ENCODE data around the gene CENPU. TPM values are rescaled to one million over a fixed set of nuclear protein-coding genes. Genes with fewer than 3 reads are reported as not detected.
A peak's percentile ranks its signal among the peaks of the same experiment; 100 is the strongest.
"Not testable (repeated sequence)": the region's sequence is repeated elsewhere in the genome, so short reads cannot be mapped to it uniquely, and the experiment has no call there.

CENPU gene
- total RNA-seq, 4 donors from 2014 or later, result 1.0 to 3.0 (median 1.8) TPM

DNA sequence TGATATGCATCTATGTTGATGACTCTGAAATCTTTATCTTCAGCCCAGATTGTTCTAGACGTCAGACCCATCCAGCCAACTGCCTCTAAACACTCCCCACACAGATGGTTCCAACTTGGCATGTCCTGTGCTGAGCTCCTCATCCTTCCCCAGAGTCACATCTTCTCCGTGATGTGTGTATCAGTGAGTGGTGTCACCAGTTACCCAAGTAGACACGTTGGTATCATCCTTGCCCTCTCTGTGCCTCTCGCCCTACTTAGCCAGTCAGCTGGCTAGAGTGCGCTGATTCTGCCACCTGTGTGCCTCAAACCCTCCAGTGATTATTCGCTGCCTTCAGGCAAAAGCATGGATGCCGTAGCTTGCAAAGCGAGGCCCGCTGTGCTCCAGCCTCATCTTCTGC, 65.8 kb downstream of the CENPU start:
- peaks cover 0 to 86% (median 4%) of the 10 kb centered on the region in 3 donors for H3K36me3 ChIP-seq
- no peak for TF ChIP-seq POLR2A (IDR thresholded peaks at IDR 0.05)
- TF ChIP-seq, protein P1, sequence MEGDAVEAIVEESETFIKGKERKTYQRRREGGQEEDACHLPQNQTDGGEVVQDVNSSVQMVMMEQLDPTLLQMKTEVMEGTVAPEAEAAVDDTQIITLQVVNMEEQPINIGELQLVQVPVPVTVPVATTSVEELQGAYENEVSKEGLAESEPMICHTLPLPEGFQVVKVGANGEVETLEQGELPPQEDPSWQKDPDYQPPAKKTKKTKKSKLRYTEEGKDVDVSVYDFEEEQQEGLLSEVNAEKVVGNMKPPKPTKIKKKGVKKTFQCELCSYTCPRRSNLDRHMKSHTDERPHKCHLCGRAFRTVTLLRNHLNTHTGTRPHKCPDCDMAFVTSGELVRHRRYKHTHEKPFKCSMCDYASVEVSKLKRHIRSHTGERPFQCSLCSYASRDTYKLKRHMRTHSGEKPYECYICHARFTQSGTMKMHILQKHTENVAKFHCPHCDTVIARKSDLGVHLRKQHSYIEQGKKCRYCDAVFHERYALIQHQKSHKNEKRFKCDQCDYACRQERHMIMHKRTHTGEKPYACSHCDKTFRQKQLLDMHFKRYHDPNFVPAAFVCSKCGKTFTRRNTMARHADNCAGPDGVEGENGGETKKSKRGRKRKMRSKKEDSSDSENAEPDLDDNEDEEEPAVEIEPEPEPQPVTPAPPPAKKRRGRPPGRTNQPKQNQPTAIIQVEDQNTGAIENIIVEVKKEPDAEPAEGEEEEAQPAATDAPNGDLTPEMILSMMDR (IDR thresholded peaks at IDR 0.05), result no peak
- TF ChIP-seq EP300 (IDR thresholded peaks at IDR 0.05), result no peak
- WGBS, 2 donors, result 84 to 91% methylated on average over 9 of the region's 9 CpGs

DNA sequence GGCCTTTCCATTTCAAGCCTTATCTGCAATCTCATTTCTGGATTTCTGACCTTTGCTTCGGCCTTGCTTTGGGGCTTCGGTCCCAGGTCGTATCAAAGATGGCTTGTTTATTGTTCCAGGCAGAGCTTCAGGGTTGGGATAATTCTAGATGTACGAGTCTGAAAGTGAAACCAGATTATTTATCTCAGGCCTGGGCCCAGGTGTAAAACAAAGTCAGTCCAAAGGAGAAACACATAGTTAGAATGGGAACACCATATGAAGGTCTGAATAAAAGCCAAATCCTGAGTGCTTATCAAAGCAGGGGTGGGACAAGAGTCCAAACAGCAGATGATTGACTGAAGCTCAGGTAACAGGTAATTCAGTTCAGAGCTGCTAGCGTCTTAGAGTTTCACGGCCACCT, 67.2 kb downstream of the CENPU start:
- H3K4me3 ChIP-seq, result no peak overlapping the region
- peaks cover 0 to 13% (median 0%) of the 10 kb centered on the region in 4 donors for H3K4me1 ChIP-seq
- H3K27me3 ChIP-seq, result no peaks in the 10 kb centered on the region
- WGBS, 2 donors, result 84 to 87% methylated on average over 6 of the region's 6 CpGs
- H3K27ac ChIP-seq, result no peak overlapping the region
- peaks cover 0 to 75% (median 0%) of the 10 kb centered on the region in 3 donors for H3K36me3 ChIP-seq
- no peaks in the 10 kb centered on the region for H3K9me3 ChIP-seq
- no peak for DNase-seq (ENCODE audit: low spot score in 2 of 2)
- no peak for TF ChIP-seq POLR2A (IDR thresholded peaks at IDR 0.05)
- no peak for TF ChIP-seq EP300 (IDR thresholded peaks at IDR 0.05)
- TF ChIP-seq, protein P1 (IDR thresholded peaks at IDR 0.05), result no peak

More for the DNA sequence above, 65.8 kb downstream of the CENPU start:
- Histone ChIP-seq H3K9me3 (no peaks in the 10 kb centered on the region), H3K4me1 (peaks cover 0 to 13% (median 0%) of the 10 kb centered on the region in 4 donors), H3K27me3 (no peaks in the 10 kb centered on the region), H3K4me3 (no peak overlapping the region), H3K27ac (peak overlapping the region in 1 of 4 donors; percentile 64)
- DNase-seq (ENCODE audit: low spot score in 2 of 2), result no peak

DNA sequence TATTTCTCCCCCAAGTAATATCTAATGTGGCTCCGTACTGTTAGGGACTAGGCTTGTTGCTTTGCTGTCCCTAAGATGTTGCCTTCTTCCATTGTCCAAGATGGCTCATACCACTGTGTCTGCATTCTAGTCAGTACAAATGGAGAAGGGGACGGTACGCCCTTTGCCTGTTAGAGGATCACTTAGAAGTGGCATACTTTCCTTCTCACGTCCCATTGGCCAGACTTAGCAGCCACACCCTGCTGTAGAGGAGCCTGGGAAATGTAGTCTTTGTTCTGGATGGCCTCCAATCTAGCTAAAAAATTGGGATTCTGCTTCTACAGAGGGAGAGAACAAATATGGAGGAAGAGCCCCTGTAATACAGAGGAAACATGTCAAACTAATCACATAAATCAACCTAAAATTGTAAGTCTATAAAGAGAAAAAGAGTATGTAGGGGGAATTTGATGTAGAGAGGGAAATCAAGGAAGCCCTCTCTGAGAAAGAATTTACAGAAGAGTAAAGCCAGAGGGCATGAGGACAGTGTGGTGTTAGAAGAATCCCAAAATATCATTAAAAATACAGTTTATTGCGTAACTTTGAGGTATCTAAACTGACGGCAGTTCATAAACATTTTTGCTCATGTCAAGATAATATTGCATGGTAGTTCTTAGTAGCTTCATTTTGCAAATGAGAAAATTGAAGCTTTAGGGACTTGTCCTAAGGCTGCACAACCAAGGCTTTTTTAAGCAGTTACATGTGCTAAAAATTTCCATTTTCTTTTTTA, 69.3 kb downstream of the CENPU start:
- no peaks in the 10 kb centered on the region for H3K27me3 ChIP-seq
- DNase-seq (ENCODE audit: low spot score in 2 of 2), result no peak
- H3K4me1 ChIP-seq, result peaks cover 0 to 13% (median 0%) of the 10 kb centered on the region in 4 donors
- no peak overlapping the region for H3K27ac ChIP-seq
- H3K9me3 ChIP-seq, result no peaks in the 10 kb centered on the region
- H3K36me3 ChIP-seq, result peaks cover 0 to 82% (median 0%) of the 10 kb centered on the region in 3 donors
- TF ChIP-seq POLR2A (IDR thresholded peaks at IDR 0.05), result no peak
- TF ChIP-seq, protein P1 (IDR thresholded peaks at IDR 0.05), result no peak
- TF ChIP-seq EP300 (IDR thresholded peaks at IDR 0.05), result no peak
- H3K4me3 ChIP-seq, result no peak overlapping the region
- WGBS, 2 donors, result 64 to 72% methylated on average over 6 of the region's 6 CpGs

DNA sequence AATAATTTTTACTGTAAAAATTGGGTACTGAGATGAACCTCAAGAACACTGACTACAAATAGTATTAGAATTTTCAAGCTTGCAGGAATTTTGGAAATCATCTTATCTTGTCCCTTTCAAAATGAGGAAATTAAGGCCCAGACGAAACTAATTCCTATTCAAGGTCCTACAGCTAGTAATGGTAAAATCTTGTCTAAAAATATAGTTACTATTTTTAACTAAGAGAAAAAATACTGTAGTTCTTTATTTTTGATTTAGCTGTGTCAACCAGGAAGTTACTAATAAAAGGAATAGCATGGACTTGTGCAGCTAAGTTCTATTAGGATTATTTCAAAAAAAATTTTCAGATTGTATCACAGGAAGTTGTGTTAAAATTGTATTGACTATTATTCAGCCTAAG, 71.7 kb downstream of the CENPU start:
- WGBS, 2 donors, result 68 to 70% methylated on average over 1 of the region's 1 CpG
- Histone ChIP-seq H3K27me3 (no peaks in the 10 kb centered on the region), H3K27ac (no peak overlapping the region), H3K4me1 (no peaks in the 10 kb centered on the region), H3K36me3 (peaks cover 0 to 64% (median 0%) of the 10 kb centered on the region in 3 donors), H3K9me3 (no peaks in the 10 kb centered on the region), H3K4me3 (no peak overlapping the region)
- TF ChIP-seq EP300 (IDR thresholded peaks at IDR 0.05) (no peak), POLR2A (IDR thresholded peaks at IDR 0.05) (no peak)
- TF ChIP-seq, protein P1 (IDR thresholded peaks at IDR 0.05), result no peak
- no peak for DNase-seq (ENCODE audit: low spot score in 2 of 2)

DNA sequence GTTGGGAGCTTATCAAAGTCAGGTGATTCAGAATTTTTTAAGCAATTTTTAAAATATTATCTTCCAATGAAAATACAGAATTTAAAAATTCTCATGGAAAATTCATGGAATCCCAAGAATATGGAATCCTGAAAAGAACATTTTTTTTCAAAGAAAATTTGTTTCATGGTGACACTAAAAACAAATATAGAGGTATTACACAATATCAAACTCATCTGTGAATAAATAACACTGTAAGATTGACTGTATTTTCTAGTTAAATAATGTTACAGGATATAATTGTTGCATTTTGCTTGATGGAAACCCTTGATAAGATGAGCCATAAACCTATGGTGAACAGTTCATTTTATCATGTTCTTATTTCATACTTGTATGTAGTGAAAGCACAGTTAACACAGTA, 72.9 kb downstream of the CENPU start:
- TF ChIP-seq EP300 (IDR thresholded peaks at IDR 0.05), result no peak
- TF ChIP-seq, protein P1 (IDR thresholded peaks at IDR 0.05), result no peak
- TF ChIP-seq POLR2A (IDR thresholded peaks at IDR 0.05), result no peak
- H3K4me1 ChIP-seq, result no peaks in the 10 kb centered on the region
- DNase-seq (ENCODE audit: low spot score in 2 of 2), result no peak
- H3K27me3 ChIP-seq, result no peaks in the 10 kb centered on the region
- H3K9me3 ChIP-seq, result no peaks in the 10 kb centered on the region
- H3K4me3 ChIP-seq, result no peak overlapping the region
- H3K27ac ChIP-seq, result no peak overlapping the region
- peaks cover 0 to 53% (median 0%) of the 10 kb centered on the region in 3 donors for H3K36me3 ChIP-seq

DNA sequence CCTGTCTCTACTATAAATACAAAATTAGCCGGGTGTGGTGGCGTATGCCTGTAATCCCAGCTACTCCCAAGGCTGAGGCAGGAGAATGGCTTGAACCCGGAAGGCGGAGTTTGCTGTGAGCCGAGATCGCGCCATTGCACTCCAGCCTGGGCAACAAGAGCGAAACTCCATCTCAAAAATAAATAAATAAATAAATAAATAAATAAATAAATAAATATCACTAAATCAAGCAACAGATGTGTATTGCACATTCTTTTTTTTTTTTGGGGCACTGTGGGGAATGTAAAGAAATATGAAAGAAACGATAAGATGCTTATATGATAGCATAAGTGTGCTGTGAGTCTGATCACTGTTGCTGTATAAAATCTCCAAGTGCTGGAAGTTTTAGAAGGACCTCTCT, 76.1 kb downstream of the CENPU start:
- H3K27me3 ChIP-seq; H3K4me3 ChIP-seq; H3K4me1 ChIP-seq; H3K9me3 ChIP-seq; H3K27ac ChIP-seq; DNase-seq (ENCODE audit: low spot score in 2 of 2): not testable (repeated sequence)
- peaks cover 0 to 45% (median 0%) of the 10 kb centered on the region in 3 donors for H3K36me3 ChIP-seq
- 96 to 97% methylated on average over 9 of the region's 9 CpGs for WGBS, 2 donors
